GM12878 (cell line): ENCODE results near the gene TRPM7. TPM values are rescaled to one million over a fixed set of nuclear protein-coding genes. Genes with fewer than 3 reads are reported as not detected.

Experiments used
- ATAC-seq: fragments of 200-7000 bp; cut with Tn5 transposase; 3 replicates; pipeline ENCODE4 v1.9.1; 2020; ENCODE audit warnings: mild to moderate bottlenecking, moderate library complexity
- BruUV-seq: library from RNA; stranded (reverse); fragments of 400-500 nt; replicated peaks from 2 replicates; lab custom pipeline; 2021; lab: Mats Ljungman, UMichigan
- CTCF ChIA-PET: fragments of 300-600 bp; sonication (Branson Sonifier 250); formaldehyde crosslinking; extraction: SDS; loops from one replicate; lab custom pipeline; 2021; ENCODE audit warnings: inconsistent platforms; lab: Yijun Ruan, JAX
- POLR2A ChIA-PET: fragments of 350-600 bp; formaldehyde crosslinking; extraction: SDS; loops from one replicate; lab custom pipeline; 2021; ENCODE audit warnings: inconsistent platforms; lab: Charles Lee
- RAD21 ChIA-PET: fragments of 300-600 bp; sonication (Branson Sonifier 250); formaldehyde crosslinking; loops from one replicate; lab custom pipeline; 2023; ENCODE audit warnings: antibody characterized with exemption; ENCODE audit not compliant: unreplicated experiment; lab: Charles Lee
- SMC1A ChIA-PET: fragments of 300-600 bp; sonication (Branson Sonifier 250); formaldehyde crosslinking; loops from one replicate; lab custom pipeline; 2023; ENCODE audit not compliant: unreplicated experiment, uncharacterized antibody; lab: Charles Lee
- DNase-seq: peaks from one replicate; pipeline ENCODE4 v3.0.0-alpha.2; 2011; ENCODE audit warnings: low read depth, low spot score
- FAIRE-seq: peaks from 3 replicates; lab custom pipeline; 2011; peaks lifted over from hg19 to GRCh38; lab: Jason Lieb, UNC
- H2AFZ ChIP-seq: 2 replicates; pipeline ENCODE4 v1.6.0; 2011; ENCODE audit warnings: low read depth, low read length, control low read depth; ENCODE audit not compliant: control insufficient read depth
- H3K27ac ChIP-seq: 2 replicates; pipeline ENCODE4 v1.5.1; 2011; ENCODE audit warnings: control low read depth; ENCODE audit not compliant: control insufficient read depth, insufficient read depth
- H3K27me3 ChIP-seq, 2 experiments: replicated peaks in 1 of 2; 2 replicates each; pipeline versions ENCODE4 v1.6.0 to v1.6.1; 2011; ENCODE audit warnings: low read length in 1 of 2; ENCODE audit not compliant: control insufficient read depth in 2 of 2, insufficient read depth in 2 of 2
- H3K36me3 ChIP-seq, 2 experiments: 2 replicates each; pipeline ENCODE4 v1.5.1; 2011; ENCODE audit warnings: low read length in 1 of 2; ENCODE audit not compliant: control insufficient read depth in 2 of 2, insufficient read depth in 2 of 2
- H3K4me1 ChIP-seq: 2 replicates; pipeline ENCODE4 v1.6.1; 2011; ENCODE audit warnings: mild to moderate bottlenecking, low read length, moderate library complexity, mixed read lengths; ENCODE audit not compliant: control insufficient read depth, insufficient read depth
- H3K4me2 ChIP-seq: 2 replicates; pipeline ENCODE4 v1.6.0; 2011; ENCODE audit warnings: control low read depth; ENCODE audit not compliant: control insufficient read depth, insufficient read depth
- H3K4me3 ChIP-seq: fragments of 200-600 bp; sonication (generic); 2 replicates; pipeline ENCODE4 v1.5.1; 2016
- H3K79me2 ChIP-seq: 2 replicates; pipeline ENCODE4 v1.6.0; 2011; ENCODE audit warnings: low read length; ENCODE audit not compliant: control insufficient read depth, insufficient read depth
- H3K9ac ChIP-seq: 2 replicates; pipeline ENCODE4 v1.8.0; 2011; ENCODE audit warnings: low read length, control low read depth, mixed read lengths; ENCODE audit not compliant: control insufficient read depth, insufficient read depth
- H3K9me3 ChIP-seq: replicated peaks from 3 replicates; pipeline ENCODE4 v1.5.1; 2011; ENCODE audit warnings: mild to moderate bottlenecking, low read length; ENCODE audit not compliant: control insufficient read depth, insufficient read depth
- H4K20me1 ChIP-seq: 2 replicates; pipeline ENCODE4 v1.6.0; 2011; ENCODE audit not compliant: control insufficient read depth, insufficient read depth
- CREB1 ChIP-seq: IDR thresholded peaks from 2 replicates; pipeline ENCODE4 v1.6.1; 2012; ENCODE audit warnings: low read depth, mild to moderate bottlenecking, inconsistent platforms
- EED ChIP-seq: sonication (generic); IDR thresholded peaks from 2 replicates; pipeline ENCODE4 v1.6.1; 2016; ENCODE audit warnings: antibody characterized with exemption, low read depth
- EP300 ChIP-seq, 2 experiments: fragments of 150-350 bp in 1 of 2; IDR thresholded peaks; 2 replicates each; pipeline ENCODE4 v1.6.1; 2011 to 2012; ENCODE audit warnings: low read depth in 2 of 2, low read length in 2 of 2, borderline replicate concordance in 1 of 2, improper control_type of control experiment in 1 of 2, inconsistent platforms in 1 of 2; ENCODE audit not compliant: control insufficient read depth in 1 of 2
- FOXK2 ChIP-seq: fragments of 450-650 bp; IDR thresholded peaks from 2 replicates; pipeline ENCODE4 v1.6.1; 2017; ENCODE audit warnings: mild to moderate bottlenecking, moderate library complexity
- HDAC6 ChIP-seq: fragments of 200-600 bp; sonication (generic); IDR thresholded peaks from one replicate; pipeline ENCODE4 v1.8.0; 2017; ENCODE audit warnings: antibody characterized with exemption; ENCODE audit not compliant: unreplicated experiment
- RFX5 ChIP-seq: IDR thresholded peaks from 2 replicates; pipeline ENCODE4 v1.6.1; 2011; ENCODE audit warnings: low read depth, low read length, improper control_type of control experiment
- SKIL ChIP-seq: fragments of 450-650 bp; IDR thresholded peaks from 2 replicates; pipeline ENCODE4 v1.6.1; 2017; ENCODE audit warnings: mild to moderate bottlenecking, low read depth, inconsistent platforms; ENCODE audit not compliant: poor library complexity, severe bottlenecking
- STAT3 ChIP-seq: IDR thresholded peaks from 2 replicates; pipeline ENCODE4 v1.6.1; 2011; ENCODE audit warnings: low read depth, low read length, improper control_type of control experiment
- TCF12 ChIP-seq: IDR thresholded peaks from 2 replicates; pipeline ENCODE4 v1.6.1; 2011; ENCODE audit warnings: low read depth, mild to moderate bottlenecking, low read length
- USF1 ChIP-seq: IDR thresholded peaks from 2 replicates; pipeline ENCODE4 v1.6.1; 2011; ENCODE audit warnings: borderline replicate concordance, low read depth, mild to moderate bottlenecking, moderate library complexity, mixed read lengths, low read length; ENCODE audit not compliant: insufficient read depth; ENCODE audit errors: extremely low read length
- ZBED1 ChIP-seq: IDR thresholded peaks from 2 replicates; pipeline ENCODE4 v1.6.1; 2016; ENCODE audit warnings: borderline replicate concordance
- ZBTB11 ChIP-seq: fragments of 450-650 bp; formaldehyde crosslinking; IDR thresholded peaks from 2 replicates; pipeline ENCODE4 v1.5.0; 2022; ENCODE audit warnings: mild to moderate bottlenecking, missing genetic modification characterization
- ZBTB33 ChIP-seq: fragments of 450-650 bp; IDR thresholded peaks from 2 replicates; pipeline ENCODE4 v1.6.1; 2017; ENCODE audit warnings: mild to moderate bottlenecking
- ZNF622 ChIP-seq: fragments of 450-650 bp; IDR thresholded peaks from 2 replicates; pipeline ENCODE4 v1.6.1; 2017; ENCODE audit warnings: mild to moderate bottlenecking, inconsistent platforms
- WGBS: methylation state at CpG from one replicate; pipeline ENCODE4 v1.1.6; 2016; ENCODE audit warnings: low lambda C conversion rate; ENCODE audit not compliant: insufficient replicate concordance, insufficient coverage; ENCODE audit errors: missing lambda C conversion rate; 5-methylcytosine and 5-hydroxymethylcytosine counted together
- in situ Hi-C: fragments of 300-500 bp; cut with MboI; formaldehyde crosslinking; loops from 9 replicates; pipeline ENCODE4 v1.14.3; 2018; ENCODE audit warnings: mixed read lengths
- intact Hi-C: fragments of 100-400 bp; cut with micrococcal nuclease; formaldehyde crosslinking; loops from one replicate; pipeline ENCODE4 v1.14.2; 2022; ENCODE audit not compliant: unreplicated experiment
- polyA plus RNA-seq, 11 experiments: library from polyadenylated mRNA; depleted of rRNA in 4 of 11; unstranded in 6 of 11; stranded (reverse) in 5 of 11; fragments of >200 nt; fragmentation: Nextera tagmentation in 4 of 11; fragmentation: Illumina TruSeq in 1 of 11; extraction: Ambion mirVana in 4 of 11; extraction: Trizol in 1 of 11; gene quantifications; 1 replicate in 1 of 11; 2 replicates in 10 of 11; pipeline versions ENCODE4 v1.2.1 to v1.2.3, GENCODE V29; 2011 to 2016; ENCODE audit warnings: inconsistent platforms in 2 of 11, missing spikeins in 2 of 11, low read depth in 1 of 11
- total RNA-seq, 4 experiments: library from RNA; depleted of rRNA in 3 of 4; stranded (reverse); fragments of >200 nt in 3 of 4; fragmentation: Illumina TruSeq in 1 of 4; extraction: Trizol in 1 of 4; gene quantifications; 2 replicates each; pipeline versions ENCODE4 v1.2.1 to v1.2.3, GENCODE V29; 2013 to 2021

TRPM7 gene
- total and polyA plus RNA-seq, 10 of the 15 experiments (the other 5 are each of a cell fraction or from before 2014, with no cell fraction given), result 4.5 to 49.7 (median 22.5) TPM

GRCh38 chr15:50544368-50544767 is 142.2 kb downstream of the TRPM7 start (continued):
- TF ChIP-seq EP300 (IDR thresholded peaks at IDR 0.05; ENCODE audit: borderline replicate concordance in 1 of 2, control insufficient read depth in 1 of 2, low read depth in 2 of 2, low read length in 2 of 2), result no peak
- no peak for TF ChIP-seq ZBTB11 (CRISPR knock-in tag)
- TF ChIP-seq RFX5, result no peak
- no peak for TF ChIP-seq FOXK2
- TF ChIP-seq USF1, result no peak

GRCh38 chr15:50543556-50543955 is 143.0 kb downstream of the TRPM7 start:
- ChIA-PET CTCF (interaction anchor here (0.6 to 1.4 kb wide), 2 partner anchors 13 to 331 kb away, joined by 3 read pairs; no protein-coding TSS in a partner anchor), SMC1A (interaction anchor here (0.9 to 1.1 kb wide), 3 partner anchors 12 to 23 kb away, joined by 3 to 4 read pairs (median 3); no protein-coding TSS in a partner anchor), POLR2A (interaction anchor here (0.6 kb wide), 1 partner anchor 143 kb away, joined by 7 read pairs; no protein-coding TSS in a partner anchor), RAD21 (no interaction called here)
- H3K4me1 ChIP-seq, result peaks cover 7% of the 10 kb centered on the region
- no peak overlapping the region for H3K4me2 ChIP-seq
- ATAC-seq, result no peak
- no peaks in the 10 kb centered on the region for H3K9me3 ChIP-seq
- intact Hi-C loops (no loop called here), in situ Hi-C loops (no loop called here)
- H3K4me3 ChIP-seq, result no peak overlapping the region
- no peaks in the 10 kb centered on the region for H3K79me2 ChIP-seq
- H3K27ac ChIP-seq, result no peak overlapping the region
- H3K27me3 ChIP-seq, result no peaks in the 10 kb centered on the region
- no peak for DNase-seq
- H3K9ac ChIP-seq, result no peak overlapping the region
- no peaks in the 10 kb centered on the region for H3K36me3 ChIP-seq
- FAIRE-seq, result no peak
- no peak overlapping the region for H2AFZ ChIP-seq
- BruUV-seq, result no TSS peak
- WGBS, result 66% methylated on average over 3 of the region's 3 CpGs
- H4K20me1 ChIP-seq, result no peaks in the 10 kb centered on the region
- TF ChIP-seq ZBED1 (no peak), STAT3 (no peak), CREB1 (no peak), ZNF622 (no peak), ZBTB33 (no peak), EED (no peak), SKIL (no peak), HDAC6 (no peak), TCF12 (no peak)
